ENCODE results near the gene CEP95.

CEP95 gene

DNA sequence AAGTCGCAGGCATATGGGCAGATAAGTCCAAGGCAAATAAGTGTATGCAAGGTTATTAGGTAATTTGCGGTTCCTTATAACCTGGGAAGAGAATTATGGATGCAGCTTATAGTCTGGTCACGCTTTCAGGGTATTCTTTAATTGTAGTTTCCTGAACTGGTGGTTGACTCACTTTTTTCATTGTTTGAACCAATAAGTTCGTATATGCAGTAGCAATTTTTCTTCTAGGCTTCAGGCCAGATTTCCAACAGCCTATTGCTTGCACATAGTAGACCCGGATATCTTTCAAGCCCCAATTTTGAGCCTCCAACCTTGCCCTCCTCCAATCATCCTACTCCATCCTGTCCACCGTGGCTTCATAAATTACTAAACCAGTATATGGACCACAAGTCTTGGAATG lies 12.8 kb downstream of the CEP95 start:
- no peak for DNase-seq (ENCODE audit: low read depth in 2 of 2)

DNA sequence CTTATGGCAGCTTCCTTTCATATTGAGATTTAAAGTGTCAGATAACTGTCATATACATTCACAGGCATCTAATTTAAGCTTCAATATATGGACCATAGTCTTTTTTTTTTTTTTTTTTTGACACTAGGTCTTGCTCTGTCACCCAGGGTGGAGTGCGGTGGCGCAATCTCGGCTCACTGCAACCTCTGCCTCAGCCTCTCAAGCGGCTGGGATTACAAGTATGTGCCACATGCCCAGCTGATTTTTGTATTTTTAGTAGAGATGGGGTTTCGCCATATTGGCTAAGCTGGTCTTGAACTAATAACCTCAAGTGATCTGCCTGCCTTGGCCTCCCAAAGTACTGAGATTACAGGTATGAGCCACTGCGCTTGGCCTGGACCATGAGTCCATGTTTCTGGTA lies 13.6 kb downstream of the CEP95 start:
- no peak for DNase-seq (ENCODE audit: low read depth in 2 of 2)

DNA sequence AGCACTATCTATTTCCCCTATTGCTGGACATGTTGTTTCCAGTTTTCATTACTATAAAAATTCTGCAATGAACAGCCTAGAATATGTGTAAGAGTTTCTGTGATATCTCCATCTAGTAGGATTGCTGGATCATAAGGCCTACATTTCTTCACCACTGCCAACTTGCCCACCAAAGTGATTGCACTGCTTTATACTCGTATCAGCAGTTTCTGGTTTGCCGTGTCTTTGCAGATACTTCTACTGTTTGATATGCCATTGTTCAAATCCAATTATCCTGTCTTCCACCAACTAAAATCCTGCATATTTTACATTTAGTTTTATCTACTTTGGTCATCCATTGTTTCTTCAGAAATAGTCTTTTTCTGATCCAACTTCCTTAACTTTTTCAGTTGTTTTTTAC lies 21.1 kb downstream of the CEP95 start:
- DNase-seq (ENCODE audit: low read depth in 2 of 2) = no peak

DNA sequence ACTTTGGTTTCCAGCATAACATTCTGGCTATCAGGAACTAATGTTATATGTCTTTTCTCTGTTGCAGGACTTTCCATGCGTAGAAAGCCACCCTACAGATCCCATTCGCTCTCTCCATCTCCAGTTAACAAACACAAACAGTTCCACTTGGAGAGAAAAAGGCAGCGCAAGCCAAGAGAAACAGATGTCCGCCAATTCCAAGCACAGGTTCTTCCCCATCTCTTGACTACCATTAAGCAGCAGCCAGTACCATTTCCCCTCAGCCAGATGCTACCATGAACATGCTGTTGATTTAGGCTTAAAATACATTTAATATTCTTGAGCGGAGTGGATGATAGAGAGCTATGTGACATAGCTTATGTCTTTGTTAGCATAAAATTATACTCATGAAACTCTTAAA lies 22.4 kb downstream of the CEP95 start:
- no peak for DNase-seq (ENCODE audit: low read depth in 2 of 2)

DNA sequence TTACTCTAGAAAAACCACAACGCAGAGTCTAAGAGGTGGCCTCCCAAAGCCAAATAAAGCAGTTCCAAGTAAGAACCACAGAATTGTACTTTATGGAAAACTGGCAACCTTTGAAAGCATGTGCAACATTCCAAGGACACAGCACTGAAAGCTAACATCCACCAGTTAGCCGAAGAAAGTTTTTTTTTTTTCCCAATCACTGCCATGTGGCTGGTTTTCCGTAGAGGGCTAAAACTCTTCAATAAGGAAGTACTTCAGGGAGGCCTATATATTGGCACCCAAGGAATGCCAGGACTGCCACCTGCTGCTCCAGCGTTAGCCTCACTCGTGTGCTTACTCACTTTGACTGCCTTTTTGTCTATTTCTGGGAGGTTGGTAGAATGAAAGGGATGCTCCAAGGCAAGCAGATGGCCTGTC lies 25.2 kb downstream of the CEP95 start:
- no peak for DNase-seq (ENCODE audit: low read depth in 2 of 2)

DNA sequence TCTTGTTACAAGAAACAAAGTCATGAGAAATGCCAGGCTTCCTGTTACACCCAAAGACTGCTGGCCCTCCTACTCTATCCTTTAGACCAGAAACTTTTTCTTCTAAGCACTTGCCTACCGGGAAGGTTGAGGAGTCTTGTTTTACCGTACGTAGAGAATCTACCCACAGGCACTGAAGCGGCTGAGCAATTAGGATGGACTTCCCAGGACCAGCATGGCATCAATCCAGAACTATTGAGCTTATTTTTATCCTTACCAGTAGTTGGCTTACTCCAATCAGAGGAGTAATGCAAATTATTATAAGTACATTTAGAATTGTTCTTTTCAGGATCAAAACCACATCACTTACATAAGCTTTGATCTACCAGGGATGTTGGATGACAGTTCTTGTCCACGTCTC lies 25.6 kb downstream of the CEP95 start:
- DNase-seq (ENCODE audit: low read depth in 2 of 2) = no peak

DNA sequence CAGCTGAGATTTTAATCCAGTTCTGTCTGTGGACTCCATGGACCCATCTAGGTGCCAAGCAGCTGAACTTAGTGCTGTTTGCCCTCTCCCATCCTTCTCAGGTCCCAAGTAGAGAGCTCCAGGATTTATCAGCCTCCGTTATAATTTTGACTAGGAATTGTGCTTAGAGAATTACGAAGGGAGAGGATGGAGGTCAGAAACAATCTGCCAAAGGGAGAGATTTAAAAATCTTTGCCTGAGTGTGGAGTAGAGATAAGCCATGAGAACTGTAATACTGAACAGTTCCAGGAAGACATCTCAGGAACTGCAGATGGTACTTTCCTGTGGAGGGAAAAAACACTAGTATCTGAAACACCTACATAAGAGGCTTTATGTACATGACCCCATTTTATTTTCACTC lies 27.0 kb downstream of the CEP95 start:
- DNase-seq (ENCODE audit: low read depth in 2 of 2) = no peak

DNA sequence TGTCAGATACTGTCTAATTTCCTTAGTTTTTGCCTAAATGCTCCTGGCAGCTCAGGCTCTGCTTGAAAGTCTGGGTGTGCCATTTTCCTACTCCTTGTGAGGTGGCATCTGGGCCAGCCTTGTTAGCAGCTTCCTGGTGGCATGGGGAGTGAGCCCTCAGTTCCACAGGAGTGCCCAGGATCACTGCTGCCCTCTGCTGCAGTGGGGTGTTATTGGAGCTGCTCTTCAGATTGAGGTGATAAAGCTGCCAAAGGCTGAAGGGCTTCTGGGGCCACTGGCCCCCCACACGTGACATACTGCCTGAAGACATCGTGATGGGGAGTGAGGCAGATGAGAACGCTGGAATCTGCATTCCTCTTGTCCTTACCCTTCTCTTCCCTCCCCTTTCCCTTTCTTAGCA lies 27.4 kb downstream of the CEP95 start:
- no peak for DNase-seq (ENCODE audit: low read depth in 2 of 2)

DNA sequence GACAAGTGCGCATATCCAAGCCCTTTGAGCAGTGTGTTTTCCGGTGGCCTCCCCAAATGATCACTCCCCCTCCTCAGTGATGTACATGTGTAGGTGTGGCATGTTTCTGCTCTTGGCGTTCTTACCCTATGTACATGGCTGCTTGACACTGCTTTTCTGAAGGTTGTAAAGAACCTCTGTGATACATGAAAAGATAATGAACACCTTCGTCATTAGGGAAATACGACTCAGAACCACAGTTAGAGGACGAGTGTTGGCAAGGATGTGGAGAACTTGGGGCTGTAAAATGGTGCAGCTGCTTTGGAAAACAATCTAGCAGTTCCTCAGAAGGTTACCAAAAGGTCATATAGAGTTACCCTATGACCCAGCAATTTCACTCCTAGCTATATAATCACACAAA lies 28.6 kb downstream of the CEP95 start:
- no peak for DNase-seq (ENCODE audit: low read depth in 2 of 2)

DNA sequence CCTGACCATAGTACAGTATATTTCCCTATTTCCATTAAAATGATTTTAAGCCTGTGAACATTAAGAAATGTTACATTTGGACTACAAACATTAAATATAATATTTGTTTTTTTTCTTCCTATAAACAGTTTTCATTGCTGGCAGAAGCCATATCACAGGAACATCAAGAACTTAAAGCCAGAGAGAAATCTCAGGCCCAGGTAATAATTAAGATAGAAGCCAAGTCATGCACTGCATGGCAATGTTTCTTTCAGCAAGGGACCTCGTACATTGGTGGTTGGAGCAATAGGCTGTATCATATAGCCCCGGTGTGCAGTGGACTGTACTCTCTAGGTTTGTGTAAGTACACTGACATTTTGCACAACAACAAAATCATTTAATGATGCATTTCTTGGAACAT lies 30.1 kb downstream of the CEP95 start:
- DNase-seq (ENCODE audit: low read depth in 2 of 2) = no peak

DNA sequence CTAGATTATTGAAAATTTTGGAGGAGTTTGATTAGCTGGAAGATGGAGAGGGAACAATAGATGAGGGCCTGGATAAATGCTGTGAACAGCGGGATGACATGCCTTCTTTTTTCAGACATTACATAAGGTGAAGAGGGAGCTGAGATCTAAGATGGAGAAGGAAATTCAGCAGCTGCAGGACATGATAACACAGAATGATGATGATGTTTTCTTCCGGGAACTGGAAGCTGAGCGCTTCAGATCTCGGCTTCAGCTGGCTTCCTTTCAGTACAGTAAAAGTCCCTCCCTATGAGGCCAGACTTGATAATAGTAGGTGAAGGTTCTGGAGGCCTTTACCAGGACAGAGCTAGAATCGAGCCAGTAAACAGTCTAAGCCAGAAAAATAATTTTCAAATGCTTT lies 30.7 kb downstream of the CEP95 start:
- no peak for DNase-seq (ENCODE audit: low read depth in 2 of 2)

DNA sequence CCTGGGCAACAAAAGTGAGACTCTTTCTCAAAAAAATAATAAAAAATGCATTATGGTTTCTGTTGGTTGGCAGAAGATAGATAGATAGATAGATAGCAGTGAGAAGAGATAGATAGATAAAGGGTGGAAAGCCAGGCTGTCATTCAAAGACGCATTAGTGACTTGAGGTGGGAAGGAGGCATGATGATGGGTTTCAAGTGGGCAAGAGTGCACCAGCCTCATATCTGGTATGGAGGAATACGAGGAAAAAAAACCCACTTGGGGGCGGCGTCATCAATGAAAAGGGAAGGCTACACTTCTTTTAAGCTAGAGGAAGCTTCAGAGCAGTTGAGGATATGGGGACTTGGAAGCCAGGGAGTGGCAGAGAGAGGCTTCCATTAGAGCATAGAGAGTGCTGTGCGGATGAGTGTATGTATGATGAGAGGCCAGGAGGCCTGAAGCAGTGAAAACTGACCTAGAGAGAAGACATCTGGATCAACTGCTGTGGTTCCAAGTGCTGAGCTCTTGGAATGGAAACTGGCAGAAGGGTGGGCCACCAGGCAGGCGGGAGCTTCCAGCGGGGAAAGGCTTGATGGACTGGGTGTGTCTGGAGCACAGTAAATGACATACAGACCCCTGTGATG lies 31.8 kb downstream of the CEP95 start:
- no peak for DNase-seq (ENCODE audit: low read depth in 2 of 2)

DNA sequence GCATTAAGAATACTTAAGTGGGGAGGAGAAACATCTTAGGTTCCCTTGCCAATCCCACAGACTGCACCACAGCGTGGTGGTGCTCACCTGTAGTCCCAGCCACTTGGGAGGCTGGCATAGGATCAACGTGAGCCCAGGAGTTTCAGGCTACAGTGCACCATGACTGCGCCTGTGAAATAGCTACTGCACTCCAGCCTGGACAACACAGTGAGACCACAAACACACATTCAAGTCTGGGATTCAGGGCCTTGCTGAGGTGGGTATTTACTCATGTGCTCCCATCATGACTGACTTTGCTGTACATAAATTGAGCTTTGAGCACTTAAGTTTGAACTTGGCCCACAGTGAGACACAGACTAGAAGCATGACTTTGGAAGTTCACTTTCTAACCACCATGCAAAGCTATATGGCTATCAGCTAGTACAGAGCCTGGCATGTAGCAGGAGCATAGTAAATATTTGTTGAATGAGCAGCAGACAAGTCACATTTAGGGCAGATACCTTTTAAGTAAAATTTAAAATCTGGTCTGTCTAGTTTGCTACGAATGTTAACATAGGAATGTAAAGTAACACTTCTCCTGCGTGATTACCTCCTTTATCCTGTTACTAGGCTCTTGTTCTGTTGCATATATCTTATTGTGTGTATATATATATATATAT lies 33.5 kb downstream of the CEP95 start:
- DNase-seq (ENCODE audit: low read depth in 2 of 2) = no peak

DNA sequence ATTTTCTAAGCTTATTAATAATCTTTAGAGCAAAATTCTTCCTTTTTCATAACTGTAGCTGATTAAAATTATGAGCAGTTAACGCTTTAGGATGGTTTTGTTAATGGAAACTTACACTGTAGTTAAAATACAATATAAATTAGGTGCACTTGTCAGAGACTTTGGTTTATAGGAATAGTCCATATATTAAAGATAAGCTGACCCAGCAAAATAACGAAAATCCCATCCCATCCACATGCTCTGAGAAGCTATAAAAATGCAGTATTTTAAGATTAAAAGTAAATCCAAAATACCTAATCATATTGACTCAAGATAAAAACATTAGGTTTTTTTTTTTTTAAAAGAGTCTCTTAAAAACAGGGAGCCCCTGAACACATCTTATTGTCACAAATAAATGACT lies 38.0 kb downstream of the CEP95 start:
- no peak for DNase-seq (ENCODE audit: low read depth in 2 of 2)

DNA sequence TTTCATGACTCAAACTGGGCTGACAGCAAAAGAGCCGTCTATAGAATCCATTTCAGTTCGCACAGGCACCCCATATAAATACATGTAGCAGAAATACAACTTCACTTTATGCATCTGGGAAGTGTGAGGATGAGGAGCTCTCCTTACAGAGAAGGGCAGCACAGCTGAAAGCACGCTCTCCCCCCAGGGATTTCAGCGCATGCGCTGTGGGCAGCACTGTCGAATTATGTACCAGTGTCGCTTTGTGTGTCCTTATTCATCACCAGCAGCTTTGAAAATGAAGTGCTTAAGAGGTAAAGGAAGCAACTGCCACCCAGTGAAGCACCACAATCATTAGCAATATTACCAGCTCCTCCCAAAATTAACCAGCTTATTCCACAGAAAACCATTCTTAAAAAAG lies 39.9 kb downstream of the CEP95 start:
- DNase-seq (ENCODE audit: low read depth in 2 of 2) = no peak

DNA sequence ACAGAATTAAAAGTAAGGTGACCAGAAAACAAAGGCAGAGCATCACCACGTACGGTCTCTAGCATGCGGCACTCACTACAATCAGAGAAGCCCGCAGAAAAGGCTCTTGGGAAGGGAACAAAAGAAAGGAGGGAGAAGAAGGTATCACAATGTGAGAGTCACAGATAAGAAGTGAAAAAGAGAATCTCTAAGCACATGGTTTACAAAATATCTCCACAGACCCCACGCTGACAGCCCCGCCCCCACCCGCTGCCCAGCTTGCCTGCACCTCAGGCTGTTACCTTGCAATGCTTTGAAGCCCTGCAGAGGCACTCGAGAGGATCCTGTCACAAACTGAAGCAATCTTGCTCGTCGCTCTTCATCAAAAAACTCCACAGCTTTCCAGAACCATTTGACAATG lies 40.5 kb downstream of the CEP95 start:
- no peak for DNase-seq (ENCODE audit: low read depth in 2 of 2)

DNA sequence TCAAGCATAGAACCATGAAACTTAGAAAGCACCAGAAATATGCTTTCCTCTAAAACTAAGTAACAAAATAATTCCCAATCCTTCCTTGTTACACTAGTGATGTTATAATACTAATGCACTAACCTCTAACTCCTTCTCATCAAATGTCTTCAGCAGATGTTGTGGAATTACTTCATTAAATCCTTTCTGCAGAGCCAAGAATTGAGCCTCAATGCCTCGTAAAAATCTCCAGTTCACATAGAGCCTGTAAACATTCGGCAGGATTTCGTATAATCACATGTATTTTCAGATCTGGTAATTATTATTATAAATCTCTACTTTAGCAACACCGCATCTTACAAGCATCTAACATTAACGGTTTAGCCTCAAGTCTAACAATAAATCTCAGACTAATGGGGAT lies 44.7 kb downstream of the CEP95 start:
- no peak for DNase-seq (ENCODE audit: low read depth in 2 of 2)

DNA sequence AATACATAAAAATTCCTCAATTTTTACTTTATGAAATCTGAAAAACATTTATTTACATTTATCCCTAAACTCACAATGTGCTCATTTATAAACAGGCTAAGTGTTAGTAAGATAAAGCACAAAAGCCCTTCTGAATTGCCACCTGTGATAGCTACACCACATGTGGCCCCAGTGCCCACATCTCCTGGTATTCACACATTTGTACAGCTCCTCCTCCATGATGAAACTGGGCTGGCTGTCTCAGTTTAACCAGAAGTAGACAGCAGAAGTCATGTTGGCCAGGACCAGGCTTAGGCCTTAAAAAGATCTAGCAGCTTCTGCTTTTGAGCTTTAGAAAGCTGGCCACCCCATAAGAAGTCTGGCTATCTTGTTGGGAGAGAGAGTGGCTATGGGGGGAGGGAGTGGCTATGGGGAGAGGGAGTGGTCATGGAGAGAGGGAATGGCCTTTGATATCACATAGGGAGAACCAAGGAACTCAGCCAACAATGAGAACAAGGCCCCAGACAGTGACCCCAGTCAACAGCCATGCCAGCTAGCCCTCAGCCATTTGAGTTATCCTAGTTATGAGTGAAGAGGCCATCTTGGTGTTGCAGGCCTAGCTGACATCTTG lies 47.4 kb downstream of the CEP95 start:
- no peak for DNase-seq (ENCODE audit: low read depth in 2 of 2)

DNA sequence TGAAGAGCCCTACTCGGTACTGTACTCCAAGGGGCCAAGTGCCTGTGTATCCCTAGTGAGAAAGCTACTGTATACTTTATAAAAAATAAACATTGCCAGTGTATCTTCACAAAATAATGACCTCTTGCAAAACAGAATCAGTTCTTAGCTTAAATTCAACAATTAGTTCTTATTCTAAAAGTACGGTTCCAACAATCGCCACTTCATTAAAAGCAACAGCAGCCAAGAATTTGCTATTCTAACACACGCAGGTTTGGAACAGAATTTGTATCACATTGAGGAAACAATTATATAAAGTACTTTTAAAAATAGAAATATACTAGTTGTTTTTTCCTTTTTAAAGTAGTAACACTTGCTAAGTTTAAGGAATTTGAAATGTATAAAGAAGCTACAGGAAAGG lies 48.5 kb downstream of the CEP95 start:
- DNase-seq (ENCODE audit: low read depth in 2 of 2) = no peak

DNA sequence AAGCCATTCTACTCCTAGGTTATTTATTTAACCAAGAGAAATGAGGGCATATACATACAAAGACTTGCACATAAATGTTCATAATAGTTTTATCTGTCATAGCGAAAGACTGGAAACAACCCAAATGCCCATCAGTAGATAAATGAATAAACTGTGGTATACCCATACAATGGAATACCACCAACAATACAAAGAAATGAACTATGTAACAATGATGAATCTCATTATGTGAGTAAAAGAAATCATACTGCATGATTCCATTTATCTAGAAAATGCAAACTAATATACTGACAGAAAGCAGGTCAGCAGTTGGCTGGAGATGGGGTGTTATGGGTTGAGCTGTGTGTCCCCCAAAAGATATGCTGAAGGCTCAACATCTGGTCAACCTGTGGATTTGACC lies 57.3 kb downstream of the CEP95 start:
- DNase-seq (ENCODE audit: low read depth in 2 of 2) = no peak

DNA sequence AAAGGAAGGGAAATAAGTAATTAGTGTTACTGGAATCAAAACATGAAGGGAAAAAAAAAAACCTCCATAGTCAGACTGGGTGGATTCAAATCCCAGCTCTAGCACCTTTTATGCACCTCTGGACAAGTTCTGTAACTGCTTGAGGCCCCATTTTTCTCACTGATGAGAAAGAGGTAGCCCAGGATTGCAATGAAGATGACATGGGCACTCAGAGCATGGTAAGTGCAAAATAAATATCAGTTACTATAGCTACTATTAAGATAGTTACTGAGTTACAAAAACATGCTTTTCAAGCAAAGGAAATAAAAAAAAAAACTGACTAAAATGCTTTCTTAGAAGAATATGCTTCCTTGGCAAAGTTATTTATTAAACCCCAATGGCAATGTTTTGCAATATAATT lies 58.8 kb downstream of the CEP95 start:
- DNase-seq (ENCODE audit: low read depth in 2 of 2) = no peak

DNA sequence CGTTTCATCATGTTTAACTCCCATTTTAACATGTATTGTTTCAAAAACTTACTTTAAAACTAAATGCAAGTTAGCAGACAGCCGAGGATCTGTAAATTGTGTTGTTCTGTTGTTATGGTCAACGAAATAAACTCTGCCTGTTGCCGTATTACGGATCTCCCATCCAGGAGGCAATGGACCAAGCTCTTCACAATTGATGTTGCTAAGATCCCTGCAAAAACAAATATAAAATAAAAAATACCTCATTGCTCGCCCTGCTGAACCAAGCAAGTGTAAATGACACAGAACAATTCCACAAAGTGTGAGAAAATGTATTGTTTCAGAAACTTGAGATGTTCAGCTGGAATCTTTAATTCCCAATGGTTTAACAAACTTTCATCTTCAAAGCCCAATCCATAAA lies 65.0 kb downstream of the CEP95 start:
- DNase-seq (ENCODE audit: low read depth in 2 of 2) = no peak

DNA sequence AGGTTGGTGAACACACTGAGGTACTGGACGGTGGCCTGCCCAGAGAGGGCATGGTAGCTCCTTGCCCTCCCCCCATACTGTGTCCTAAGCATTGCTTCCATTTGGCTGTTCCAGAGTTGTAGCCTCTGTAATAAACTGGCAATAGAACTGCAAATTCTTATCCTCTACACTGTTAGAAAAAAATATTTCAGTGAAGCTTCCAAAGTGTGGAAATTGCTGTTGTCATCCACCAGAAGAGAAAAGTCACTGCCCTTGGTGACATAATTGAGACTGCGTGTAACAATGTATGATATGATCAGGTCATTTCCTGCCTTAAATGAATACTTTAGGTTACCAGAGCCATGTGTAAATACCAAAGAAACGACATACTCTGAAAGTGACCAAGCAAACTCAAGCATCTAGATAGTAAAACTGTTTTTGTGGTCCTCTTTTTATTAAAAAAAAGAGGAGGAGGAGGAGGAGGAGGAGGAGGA lies 65.9 kb downstream of the CEP95 start:
- no peak for DNase-seq (ENCODE audit: low read depth in 2 of 2)

DNA sequence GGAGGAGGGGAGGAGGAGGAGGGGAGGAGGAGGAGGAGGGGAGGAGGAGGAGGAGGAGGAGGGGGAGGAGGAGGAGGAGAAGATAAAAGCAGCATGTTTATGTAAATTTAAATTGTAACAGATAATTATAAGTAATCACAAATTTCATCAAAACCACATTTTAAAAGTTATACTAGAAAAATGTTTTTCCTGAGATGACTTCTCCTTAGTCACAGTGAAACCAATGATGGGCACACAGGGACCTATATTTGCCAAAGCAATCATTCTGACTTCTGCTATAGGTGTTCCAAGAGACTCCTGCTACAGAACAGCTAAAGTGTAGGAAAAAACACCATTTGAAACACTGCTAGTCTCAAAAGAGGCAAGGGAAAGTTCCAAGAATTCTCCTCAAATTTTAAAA lies 66.4 kb downstream of the CEP95 start:
- DNase-seq (ENCODE audit: low read depth in 2 of 2) = no peak
